Amniotic epithelial cell (primary cell): Measurements from ENCODE around the gene PANK4.

ENCODE experiments used
- DNase-seq: peaks from one replicate; pipeline ENCODE4 v3.0.0-alpha.2; 2010; ENCODE audit warnings: low read depth

The PANK4 gene

GRCh38 chr1:2512862-2513421 is 13.5 kb downstream of the PANK4 start:
- no peak for DNase-seq

- no peak for DNase-seq
Observed at GRCh38 chr1:2510366-2511155, 15.8 kb downstream of the PANK4 start.

- DNase-seq: no peak
Observed at GRCh38 chr1:2509589-2509988, 16.8 kb downstream of the PANK4 start.

GRCh38 chr1:2508751-2509150 is 17.6 kb downstream of the PANK4 start:
- no peak for DNase-seq

- DNase-seq: no peak
Observed at GRCh38 chr1:2508180-2508579, 18.2 kb downstream of the PANK4 start.

- no peak for DNase-seq
Observed at GRCh38 chr1:2507744-2508155, 18.6 kb downstream of the PANK4 start.

GRCh38 chr1:2506901-2507565 is 19.4 kb downstream of the PANK4 start:
- no peak for DNase-seq

- DNase-seq: no peak
Observed at GRCh38 chr1:2506007-2506860, 20.2 kb downstream of the PANK4 start.

GRCh38 chr1:2505461-2505994 is 20.9 kb downstream of the PANK4 start:
- DNase-seq: no peak

- no peak for DNase-seq
Observed at GRCh38 chr1:2504949-2505272, 21.5 kb downstream of the PANK4 start.

GRCh38 chr1:2504225-2504948 is 22.0 kb downstream of the PANK4 start:
- DNase-seq: no peak

- no peak for DNase-seq
Observed at GRCh38 chr1:2503554-2504224, 22.7 kb downstream of the PANK4 start.

GRCh38 chr1:2502661-2503553 is 23.5 kb downstream of the PANK4 start:
- DNase-seq: no peak

- DNase-seq: no peak
Observed at GRCh38 chr1:2502210-2502609, 24.2 kb downstream of the PANK4 start.

GRCh38 chr1:2501820-2502119 is 24.6 kb downstream of the PANK4 start:
- no peak for DNase-seq

GRCh38 chr1:2501041-2501819 is 25.2 kb downstream of the PANK4 start:
- DNase-seq: no peak

GRCh38 chr1:2499986-2500596 is 26.3 kb downstream of the PANK4 start:
- DNase-seq: no peak

GRCh38 chr1:2499260-2499659 is 27.1 kb downstream of the PANK4 start:
- no peak for DNase-seq

GRCh38 chr1:2498648-2499047 is 27.7 kb downstream of the PANK4 start:
- no peak for DNase-seq
